Myometrial cell (primary cell): ENCODE results near the gene FAM120A. TPM values are rescaled to one million over a fixed set of nuclear protein-coding genes. Genes with fewer than 3 reads are reported as not detected.

Source experiments
- total RNA-seq: library from RNA; depleted of rRNA; stranded (reverse); fragments of >200 nt; gene quantifications from 2 replicates; pipeline ENCODE4 v1.2.3, GENCODE V29; 2015

The FAM120A gene, protein sequence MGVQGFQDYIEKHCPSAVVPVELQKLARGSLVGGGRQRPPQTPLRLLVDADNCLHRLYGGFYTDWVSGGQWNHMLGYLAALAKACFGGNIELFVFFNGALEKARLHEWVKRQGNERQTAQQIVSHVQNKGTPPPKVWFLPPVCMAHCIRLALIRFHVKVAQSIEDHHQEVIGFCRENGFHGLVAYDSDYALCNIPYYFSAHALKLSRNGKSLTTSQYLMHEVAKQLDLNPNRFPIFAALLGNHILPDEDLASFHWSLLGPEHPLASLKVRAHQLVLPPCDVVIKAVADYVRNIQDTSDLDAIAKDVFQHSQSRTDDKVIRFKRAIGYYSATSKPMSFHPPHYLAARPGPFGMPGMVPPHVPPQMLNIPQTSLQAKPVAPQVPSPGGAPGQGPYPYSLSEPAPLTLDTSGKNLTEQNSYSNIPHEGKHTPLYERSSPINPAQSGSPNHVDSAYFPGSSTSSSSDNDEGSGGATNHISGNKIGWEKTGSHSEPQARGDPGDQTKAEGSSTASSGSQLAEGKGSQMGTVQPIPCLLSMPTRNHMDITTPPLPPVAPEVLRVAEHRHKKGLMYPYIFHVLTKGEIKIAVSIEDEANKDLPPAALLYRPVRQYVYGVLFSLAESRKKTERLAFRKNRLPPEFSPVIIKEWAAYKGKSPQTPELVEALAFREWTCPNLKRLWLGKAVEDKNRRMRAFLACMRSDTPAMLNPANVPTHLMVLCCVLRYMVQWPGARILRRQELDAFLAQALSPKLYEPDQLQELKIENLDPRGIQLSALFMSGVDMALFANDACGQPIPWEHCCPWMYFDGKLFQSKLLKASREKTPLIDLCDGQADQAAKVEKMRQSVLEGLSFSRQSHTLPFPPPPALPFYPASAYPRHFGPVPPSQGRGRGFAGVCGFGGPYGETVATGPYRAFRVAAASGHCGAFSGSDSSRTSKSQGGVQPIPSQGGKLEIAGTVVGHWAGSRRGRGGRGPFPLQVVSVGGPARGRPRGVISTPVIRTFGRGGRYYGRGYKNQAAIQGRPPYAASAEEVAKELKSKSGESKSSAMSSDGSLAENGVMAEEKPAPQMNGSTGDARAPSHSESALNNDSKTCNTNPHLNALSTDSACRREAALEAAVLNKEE
- 90.5 and 100 TPM in 2 replicates for total RNA-seq

DNA sequence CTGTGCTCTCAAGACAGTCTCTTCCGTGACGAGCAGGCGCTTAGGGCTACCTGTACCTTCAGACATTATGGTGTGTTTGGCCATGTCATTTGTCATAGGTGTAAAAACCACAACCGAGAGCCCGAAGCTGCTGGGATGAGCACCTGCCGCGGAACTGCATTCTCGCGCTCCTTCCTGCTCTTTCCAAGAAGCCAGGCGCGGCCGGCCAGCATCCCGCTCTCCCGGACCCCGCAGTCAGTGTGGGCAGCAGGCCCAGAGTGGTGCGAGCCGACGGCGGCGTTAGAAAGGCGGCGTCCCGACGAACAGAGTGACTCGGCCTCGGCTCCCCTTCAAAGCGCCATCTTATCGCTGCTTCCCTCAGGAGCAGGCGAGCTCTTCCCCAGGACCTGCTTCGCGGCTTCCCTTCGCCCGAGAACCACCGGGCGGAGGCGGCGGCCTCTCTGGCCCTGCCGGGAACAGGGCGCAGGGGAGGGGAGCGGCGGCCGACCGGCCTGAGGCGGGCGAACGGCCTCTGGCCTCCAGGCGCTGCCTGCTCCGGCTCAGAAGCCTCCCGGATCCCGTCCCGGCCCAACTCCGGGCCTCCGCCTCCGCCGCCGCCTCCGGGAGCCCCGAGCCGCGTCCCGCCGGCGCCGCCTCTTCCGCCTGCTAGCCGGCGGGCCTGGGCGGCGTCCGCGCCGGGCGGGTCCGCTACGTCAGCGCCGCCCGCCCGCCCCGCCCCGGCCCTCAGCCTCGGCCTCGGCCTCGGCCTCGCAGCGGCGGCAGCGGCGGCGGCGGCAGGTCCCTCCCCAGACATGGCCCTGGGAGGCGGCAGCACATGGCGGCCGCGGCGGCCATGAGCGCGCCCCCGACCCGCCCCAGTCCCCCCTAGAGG lies at the start of gene FAM120A:
Gene FAM120A (plus strand): TSS at position 741 of the 871 bp plus-strand sequence. CDS start 231 bp downstream, outside the sequence.

DNA sequence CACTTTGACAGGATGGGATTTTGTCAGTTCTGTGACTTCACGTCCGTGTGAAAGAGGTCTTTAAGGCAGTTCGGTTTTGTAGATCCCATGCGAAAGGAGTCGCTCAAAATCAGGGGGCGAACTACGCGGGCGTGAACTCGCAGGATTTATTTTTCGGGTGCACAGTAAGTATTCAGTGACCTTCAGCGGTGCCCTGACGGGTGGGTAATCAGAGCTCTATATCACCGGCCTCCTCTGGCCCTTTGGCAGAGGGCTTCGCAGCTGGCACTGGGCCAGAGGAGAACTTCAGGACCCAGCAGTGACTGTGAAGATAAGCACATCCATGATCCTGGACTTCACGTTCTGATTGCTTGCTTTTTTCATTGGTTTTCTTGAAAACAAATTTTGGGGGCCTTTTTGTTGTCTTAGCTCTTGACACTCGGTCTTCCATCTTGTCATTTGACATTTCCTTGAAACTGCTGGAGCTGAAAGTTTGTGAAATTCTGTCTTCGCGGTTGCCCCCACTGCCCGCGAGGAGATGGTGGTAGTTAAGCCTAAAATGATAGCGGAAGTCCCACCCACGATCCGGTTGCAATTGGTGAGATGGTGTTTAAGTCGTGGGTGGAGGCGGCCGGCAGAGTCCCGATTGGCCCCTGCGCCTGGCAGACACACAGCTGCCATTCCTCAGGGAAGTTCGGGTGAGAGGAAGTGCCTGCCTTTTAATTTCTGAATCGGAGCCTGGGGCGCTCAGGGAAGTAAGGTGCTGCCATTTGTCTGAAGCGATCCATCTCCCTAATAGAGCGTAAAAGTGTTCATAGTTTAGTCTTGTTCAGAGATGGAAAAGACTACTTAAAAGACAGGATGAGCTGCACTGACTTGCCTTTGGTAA lies 1.8 kb downstream of the FAM120A start, which contains the start of gene FAM120AOS:
Gene FAM120AOS (minus strand): TSS at position 535 of the 868 bp plus-strand sequence. CDS start 872 bp downstream, outside the sequence.

DNA sequence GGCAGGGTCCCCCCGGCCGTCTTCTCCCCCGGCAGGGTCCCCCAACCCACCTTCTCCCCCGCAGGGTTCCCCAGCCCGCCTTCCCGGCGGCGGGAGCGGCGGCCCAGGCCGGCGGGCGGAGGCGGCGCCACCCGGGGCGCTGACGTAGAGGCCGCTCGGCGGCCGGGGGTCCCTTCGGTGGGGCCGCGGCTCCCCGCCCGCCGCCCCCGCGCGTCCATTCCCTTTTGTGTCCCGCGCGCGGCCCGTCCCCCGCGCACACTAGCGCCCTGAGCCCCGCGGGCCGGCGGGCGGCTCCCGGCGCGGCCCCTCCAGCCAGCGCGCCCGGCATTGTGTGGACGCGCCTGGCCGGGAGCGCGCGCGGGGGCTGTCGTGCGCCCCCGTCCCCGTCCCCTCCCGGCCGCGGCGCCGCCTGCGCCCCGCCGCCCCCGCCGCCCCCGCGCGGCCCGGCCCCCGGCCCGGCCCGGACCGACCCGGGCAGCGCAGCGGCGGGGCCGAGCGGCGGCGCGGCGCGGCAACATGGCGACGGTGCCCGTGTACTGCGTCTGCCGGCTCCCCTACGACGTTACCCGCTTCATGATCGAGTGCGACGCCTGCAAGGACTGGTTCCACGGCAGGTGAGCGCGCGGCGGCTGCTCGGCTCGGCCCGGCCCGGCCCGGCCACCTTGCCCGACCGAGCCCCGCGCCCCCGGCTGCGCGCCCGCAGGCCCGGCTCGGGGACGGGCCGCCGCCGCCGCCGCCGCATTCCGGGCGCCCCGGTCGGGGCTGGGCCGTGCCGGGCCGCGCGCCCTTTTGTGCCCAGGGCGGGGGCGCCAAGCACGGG lies 125.0 kb downstream of the FAM120A start, which contains the start of gene PHF2:
Gene PHF2 (plus strand): TSS at position 327 of the 820 bp plus-strand sequence. CDS start 190 bp downstream, at position 517.

Other genes starting within 250 kb of the FAM120A start
- gene FAM120AOS, start 1.9 kb downstream of the FAM120A start, total RNA-seq, result 38.1 and 39.5 TPM in 2 replicates
- 7.8 and 11.7 TPM in 2 replicates for gene PHF2, start 124.9 kb downstream of the FAM120A start, total RNA-seq